ENCODE measurements around the gene OR10J4. TPM values are rescaled to one million over a fixed set of nuclear protein-coding genes. Genes with fewer than 3 reads are reported as not detected.
"Not testable (repeated sequence)": the region's sequence is repeated elsewhere in the genome, so short reads cannot be mapped to it uniquely, and the experiment has no call there.

Gene OR10J4
- not detected for total RNA-seq
- long read RNA-seq, donor 1: 0 reads
- long read RNA-seq, donor 2: 0 reads

DNA sequence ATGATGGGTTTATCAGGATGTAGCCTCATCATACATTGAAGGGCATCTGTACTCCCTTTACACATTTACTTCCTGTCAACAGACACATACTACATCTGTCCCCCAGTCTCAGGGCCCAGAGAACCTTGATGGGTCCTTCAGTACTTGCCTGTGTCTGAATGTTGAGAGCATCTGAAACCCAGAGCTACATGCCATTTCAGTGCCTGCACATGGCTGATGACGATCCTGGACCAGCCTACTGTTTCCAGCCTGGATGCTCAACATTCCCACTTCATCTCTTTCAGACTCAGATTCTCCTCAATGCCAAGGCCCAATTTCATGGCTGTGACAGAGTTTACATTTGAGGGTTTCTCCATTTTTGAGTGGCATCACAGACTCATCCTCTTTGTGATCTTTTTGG, at the start of gene OR10J4:
OR10J4 (plus strand) TSS at position 301 of the 400 bp plus-strand sequence.
- intact Hi-C loops (cut with DNase I): no loop called here
- DNase-seq (ENCODE audit: low spot score): no peak

DNA sequence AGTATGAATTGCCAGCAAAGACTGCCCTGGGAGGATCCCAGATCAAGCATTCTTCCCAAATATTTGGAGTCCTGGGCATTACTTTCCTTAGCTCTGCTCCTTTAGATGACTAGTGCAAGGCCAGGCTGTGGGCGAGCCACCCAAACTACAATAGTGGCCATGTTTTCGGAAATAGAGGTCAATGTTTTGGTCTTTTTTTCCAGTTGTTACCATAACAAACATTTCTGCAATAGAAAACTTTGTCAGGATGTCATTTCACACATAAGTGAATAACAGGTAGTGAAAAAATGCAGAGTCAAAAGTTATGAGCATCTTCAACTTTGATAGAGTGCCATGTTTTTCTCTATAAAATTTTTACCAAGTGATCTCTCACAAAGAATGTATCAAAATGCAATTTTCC, 25.2 kb upstream of the OR10J4 start:
- intact Hi-C loops (cut with DNase I): no loop called here
- DNase-seq (ENCODE audit: low spot score): no peak

DNA sequence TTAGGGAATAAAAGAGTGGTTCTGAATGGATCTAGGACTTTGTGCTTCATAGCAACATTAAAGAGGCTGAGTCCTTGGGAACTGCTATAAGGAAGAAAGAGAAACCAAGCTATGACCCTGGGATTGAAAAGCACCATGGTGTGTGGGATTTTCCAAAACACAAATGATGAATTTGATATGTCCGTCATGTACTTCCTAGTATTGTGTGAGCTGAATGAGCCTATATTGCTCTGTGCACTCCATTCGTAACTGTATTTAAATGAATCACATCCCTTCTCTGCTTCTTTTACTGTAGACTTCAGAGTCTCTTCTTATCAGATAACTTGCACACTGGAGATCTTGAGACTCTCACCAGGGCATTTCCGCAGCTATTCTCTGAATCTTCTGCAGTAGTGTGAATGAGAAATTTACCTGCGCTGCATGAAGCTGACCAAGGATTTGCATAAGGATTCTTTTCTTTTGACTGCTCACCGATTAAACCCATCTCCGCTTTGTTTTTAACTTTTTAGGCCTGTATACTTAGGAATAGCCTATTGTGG, 23.1 kb upstream of the OR10J4 start:
- intact Hi-C loops (cut with DNase I): no loop called here
- DNase-seq (ENCODE audit: low spot score): no peak

DNA sequence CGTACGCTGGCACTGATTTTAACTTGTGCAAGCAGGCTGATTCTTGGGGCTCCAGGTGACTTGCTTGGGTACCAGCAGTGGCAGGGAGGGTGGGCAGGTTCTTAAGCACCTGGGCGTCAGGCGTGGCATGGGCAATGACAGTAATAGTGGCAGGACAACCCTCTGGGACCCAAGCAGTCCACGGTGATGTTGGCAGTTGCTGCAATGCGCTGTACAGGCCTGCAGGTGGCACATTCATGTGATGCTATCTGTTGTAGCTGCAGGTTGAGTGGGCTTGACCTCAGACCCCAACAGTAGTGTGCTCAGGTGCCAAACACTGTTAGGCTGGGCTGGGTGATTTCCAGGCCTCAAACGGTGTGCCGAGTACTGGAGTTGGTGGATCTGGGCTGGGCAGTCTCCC, 10.2 kb upstream of the OR10J4 start:
- peak; percentile 36 for DNase-seq (ENCODE audit: low spot score)
- intact Hi-C loops (cut with DNase I): no loop called here

DNA sequence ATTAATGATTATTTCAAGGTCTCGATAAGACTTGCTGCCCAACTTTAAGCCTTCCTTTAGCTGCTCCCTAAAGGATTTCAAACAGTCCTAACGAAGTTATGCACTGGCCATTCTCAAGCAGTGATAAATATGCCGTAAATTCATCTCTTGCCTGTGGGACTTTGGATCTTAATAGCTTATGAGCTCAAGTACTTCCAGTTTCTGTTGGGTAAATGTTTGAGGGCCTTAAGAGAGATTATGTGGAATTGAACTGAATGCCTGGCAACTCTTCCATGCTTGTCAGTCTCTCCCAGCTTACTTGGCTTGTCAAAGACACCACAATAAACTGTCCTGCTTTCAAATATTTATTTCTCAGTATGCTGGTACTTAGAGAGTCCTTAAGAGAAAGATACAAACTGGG, 3.5 kb upstream of the OR10J4 start:
- no peak for DNase-seq (ENCODE audit: low spot score)
- intact Hi-C loops (cut with DNase I): no loop called here

DNA sequence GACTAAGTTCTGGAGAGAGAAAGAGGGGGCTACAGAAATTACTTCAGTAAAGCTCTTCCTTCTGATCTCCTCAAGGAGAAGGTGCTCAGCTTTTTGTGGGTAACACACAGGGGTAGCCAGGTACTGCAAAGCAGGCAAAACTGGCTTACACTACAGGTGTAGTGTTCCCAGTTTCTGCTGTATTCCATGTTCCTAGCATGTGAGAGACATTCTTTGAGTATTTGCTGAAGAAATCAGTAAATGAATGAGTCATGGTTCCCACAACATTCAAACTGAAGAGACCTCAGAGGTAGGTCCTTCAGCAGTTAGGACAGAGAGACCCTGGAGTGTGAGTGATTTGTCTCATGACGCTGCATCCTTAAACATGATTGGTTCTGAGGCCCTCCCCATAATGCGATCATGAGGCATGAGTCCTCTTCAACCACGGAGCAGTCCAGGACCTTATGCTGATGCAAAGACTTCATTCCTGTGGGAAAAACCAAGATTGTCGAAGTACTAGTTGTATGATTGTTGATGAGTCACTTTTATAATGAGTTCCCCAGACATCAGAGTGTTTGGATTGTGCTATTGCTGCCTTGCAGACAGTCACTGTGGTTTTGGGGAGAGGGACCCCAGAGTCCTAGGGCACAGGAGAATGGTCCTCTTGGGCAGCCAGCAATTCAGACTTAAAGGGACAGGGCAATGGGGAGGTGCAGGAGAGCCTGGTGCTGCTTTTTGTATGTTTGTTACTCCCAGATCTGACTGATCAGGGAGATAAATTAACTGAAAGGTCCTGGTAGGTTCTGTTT, 2.7 kb upstream of the OR10J4 start:
- intact Hi-C loops (cut with DNase I): no loop called here
- DNase-seq (ENCODE audit: low spot score): no peak

DNA sequence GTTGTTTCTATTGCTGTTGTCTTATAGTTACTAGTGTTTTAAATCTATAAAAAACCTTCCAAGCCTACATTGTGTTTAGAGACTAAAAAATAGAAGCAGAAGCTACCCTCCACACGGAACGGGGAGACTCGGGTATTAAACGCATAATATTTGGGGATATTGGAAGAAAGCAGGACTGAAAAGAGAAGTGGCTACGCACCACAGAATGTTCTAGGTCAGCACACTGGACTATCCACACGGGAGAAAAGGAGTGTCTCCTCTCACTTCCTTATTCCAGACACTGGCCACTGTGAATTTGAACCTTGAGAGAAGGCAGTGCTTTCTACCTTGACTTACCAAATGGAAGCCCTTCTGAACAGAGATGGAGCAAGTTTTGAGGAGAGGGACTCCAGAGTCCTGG, 1.0 kb upstream of the OR10J4 start:
- no peak for DNase-seq (ENCODE audit: low spot score)
- intact Hi-C loops (cut with DNase I): no loop called here

DNA sequence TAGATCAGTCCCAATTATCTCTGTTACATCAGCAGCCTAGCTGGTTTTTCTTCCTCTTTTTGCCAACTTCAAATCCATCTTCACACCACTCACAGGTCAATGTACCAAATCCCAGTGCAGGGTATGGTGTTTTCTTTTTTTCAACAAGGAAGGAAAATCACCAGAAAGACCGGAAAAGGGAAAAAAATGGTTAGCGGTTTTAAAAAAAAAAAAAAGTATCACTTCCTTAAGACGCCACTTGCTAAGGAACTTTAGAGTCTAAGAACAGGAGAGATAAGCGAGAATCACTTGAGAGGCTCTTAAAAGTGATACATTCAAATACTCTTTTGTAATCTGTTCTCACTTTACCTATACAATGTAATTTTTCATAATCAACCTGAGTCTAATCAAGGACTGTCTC, 4.5 kb downstream of the OR10J4 start:
- intact Hi-C loops (cut with DNase I): no loop called here
- DNase-seq (ENCODE audit: low spot score): no peak

DNA sequence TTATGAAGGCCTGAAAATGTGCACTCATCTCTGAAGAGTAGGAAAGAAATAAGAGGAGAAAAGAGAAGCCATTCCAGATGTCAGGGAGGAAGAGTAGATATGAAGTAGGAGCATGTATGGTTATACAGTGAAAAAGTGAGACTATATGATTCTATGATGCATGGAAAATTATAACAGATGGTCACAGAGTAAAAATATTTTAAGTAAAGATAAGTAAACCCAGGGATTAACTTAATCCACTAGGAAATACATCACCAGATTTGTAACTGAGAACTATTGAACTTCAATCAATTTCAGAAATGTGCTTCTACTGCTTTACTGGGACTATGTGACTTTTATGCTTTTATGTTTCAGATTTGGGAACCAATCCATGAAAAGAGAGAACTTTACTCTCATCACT, 7.4 kb downstream of the OR10J4 start, which contains the start of gene OR10J1:
OR10J1 (plus strand) TSS at position 301 of the 400 bp plus-strand sequence; CDS start at position 371, 70 bp downstream.
- intact Hi-C loops (cut with DNase I): no loop called here
- no peak for DNase-seq (ENCODE audit: low spot score)

DNA sequence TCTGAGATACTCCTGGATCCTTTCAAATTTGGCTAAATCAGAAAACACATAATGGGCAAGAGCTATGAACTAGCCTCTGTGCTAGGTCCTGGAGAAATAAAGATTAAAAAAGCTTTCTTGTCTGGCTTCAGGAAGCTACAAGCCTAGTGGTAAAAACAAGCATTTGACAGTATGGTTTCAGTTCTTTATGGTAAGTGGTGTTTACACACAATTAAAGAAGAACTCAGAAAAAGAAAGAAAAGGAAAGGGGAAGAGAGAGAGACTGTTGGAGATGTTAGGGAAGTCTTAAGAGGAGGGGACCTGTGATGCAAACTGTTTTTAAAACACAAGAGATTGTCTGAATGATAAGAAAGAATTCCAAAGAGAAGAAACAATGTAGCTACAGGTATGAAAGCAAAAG, 9.4 kb downstream of the OR10J4 start:
- intact Hi-C loops (cut with DNase I): no loop called here

DNA sequence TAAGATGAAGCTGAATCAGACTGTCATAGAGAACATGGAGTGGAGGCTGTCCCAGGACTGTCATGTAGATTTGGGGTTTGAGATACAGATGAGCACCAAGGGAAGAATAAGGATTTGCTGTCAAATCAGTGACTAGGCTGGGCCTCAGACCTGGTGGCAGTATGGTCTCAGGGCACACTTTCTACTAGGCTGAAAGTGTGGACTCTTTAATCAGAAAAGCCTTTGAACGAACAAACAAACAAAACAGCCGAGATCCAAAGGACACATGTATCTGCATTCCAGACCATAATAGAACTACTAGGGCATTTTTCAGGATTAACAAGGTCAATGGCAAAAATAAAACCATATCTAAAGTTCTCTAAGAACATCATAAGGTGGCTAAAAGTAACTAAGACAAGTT, 10.4 kb downstream of the OR10J4 start:
- DNase-seq (ENCODE audit: low spot score): no peak
- intact Hi-C loops (cut with DNase I): no loop called here

More for the DNA sequence above, 9.4 kb downstream of the OR10J4 start:
- no peak for DNase-seq (ENCODE audit: low spot score)

DNA sequence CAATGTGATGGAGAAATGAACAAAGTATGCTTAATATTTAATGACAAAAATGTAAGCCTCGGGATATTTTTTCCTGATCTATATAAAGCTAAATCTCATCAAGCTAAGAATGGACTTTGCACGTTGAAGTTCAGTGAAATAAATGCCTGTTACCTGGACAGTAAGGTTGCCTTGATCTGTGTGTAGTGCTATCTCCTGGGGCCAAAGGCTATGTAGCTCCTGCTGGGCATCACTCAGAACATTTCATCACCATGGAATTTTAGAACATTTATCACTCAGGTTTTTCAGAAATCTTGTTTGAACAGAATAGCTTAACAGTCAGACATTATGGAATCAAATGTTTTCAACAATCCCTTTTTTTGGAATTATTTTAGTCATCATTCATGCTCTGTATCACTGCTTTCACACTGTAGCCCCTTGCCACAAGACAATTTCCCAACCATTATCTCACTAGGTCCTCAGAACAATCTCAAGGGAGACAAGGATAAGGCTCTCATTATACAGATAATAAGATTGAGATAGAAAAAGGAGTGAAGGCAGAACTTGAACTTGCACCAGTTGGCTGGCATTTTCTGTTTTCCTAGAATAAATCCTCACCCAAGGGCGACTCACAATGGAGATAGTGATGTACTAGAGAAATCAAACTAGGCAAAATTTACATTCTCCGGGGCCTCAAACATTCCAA, 11.2 kb downstream of the OR10J4 start:
- intact Hi-C loops (cut with DNase I): no loop called here
- no peak for DNase-seq (ENCODE audit: low spot score)

DNA sequence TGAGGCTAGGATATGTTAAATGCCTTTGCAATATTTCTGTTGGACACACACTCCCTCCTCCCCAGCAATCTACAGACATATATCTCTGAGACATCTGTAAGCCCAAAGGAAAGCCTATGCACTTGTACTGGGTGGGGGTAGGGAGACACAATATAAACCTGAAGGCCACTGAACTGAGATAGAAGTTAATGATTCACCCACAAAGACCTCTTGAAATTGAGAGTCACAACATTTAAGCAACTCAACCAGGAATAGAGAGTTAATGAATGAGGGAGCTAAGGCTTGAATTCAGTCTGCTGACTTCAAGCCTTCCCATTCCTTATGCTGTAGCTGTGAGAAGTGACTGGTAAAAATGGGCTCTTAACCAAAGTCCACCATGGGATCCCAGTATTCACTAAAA, 12.5 kb downstream of the OR10J4 start:
- no peak for DNase-seq (ENCODE audit: low spot score)
- intact Hi-C loops (cut with DNase I): no loop called here

DNA sequence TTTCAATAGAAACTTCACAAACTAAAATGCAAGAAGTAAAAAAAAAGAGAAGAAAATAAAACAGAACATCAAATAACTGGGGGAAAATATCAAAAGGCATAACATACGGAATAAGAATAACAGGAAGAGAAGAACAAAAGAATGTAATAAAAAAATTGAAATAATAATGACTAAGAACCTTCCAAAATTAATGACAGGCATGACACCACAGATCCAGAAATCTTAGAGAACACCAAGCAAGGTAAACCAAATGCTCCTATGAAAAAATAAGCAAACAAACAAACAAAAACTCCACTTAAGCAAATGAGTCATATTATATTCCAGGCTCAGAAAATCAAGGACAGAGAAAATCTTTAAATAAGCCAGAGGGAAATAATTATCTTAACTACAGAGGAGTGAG, 16.2 kb downstream of the OR10J4 start:
- no peak for DNase-seq (ENCODE audit: low spot score)
- intact Hi-C loops (cut with DNase I): no loop called here

DNA sequence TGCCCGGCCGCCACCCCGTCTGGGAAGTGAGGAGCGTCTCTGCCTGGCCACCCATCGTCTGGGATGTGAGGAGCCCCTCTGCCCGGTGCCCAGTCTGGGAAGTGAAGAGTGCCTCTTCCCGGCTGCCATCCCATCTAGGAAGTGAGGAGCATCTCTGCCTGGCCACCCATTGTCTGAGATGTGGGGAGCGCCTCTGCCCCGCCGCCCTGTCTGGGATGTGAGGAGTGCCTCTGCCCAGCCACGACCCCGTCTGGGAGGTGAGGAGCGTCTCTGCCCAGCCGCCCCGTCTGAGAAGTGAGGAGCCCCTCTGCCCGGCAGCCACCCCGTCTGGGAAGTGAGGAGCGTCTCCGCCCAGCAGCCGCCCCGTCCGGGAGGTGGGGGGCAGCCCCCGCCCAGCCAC, 17.6 kb downstream of the OR10J4 start:
- DNase-seq (ENCODE audit: low spot score); intact Hi-C loops (cut with DNase I): not testable (repeated sequence)

DNA sequence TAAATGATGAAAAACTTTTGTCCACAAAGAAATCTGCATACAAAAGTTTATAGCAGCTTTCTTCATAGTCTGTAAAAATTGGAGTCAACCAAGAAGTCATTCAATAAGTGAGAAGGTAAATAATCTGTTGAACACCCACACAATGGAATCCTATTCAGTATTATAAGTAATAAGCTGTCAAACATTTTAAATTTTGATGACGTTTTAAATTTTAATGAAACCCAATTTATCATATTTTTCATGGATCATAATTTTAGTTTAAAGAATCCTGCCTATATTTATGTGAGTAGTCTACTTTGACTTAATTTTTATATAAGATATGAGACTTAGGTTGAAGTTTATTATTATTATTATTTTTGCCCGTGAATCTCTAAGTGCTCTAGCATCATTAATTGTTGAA, 27.5 kb downstream of the OR10J4 start:
- DNase-seq (ENCODE audit: low spot score): no peak
- intact Hi-C loops (cut with DNase I): no loop called here

DNA sequence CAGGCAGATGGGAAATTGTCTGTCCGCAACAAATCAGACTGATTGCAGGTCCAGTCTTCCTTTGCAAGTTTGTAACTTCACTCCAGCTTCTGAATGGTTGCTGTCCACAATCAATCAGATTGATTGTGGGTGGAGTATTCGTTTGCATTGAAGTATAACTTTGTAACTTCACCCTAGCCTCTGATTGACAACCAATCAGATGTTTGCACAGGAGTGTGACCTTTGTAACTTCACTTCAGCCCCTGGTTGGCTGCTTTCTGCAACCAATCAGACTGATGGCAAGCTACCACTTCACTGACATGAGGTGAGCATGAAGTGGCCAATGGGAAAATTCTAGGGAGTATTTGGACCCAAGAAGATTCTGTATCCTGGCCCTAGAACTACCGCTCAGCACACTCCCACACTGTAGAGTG, 33.2 kb downstream of the OR10J4 start:
- intact Hi-C loops (cut with DNase I): no loop called here
- DNase-seq (ENCODE audit: low spot score): no peak

DNA sequence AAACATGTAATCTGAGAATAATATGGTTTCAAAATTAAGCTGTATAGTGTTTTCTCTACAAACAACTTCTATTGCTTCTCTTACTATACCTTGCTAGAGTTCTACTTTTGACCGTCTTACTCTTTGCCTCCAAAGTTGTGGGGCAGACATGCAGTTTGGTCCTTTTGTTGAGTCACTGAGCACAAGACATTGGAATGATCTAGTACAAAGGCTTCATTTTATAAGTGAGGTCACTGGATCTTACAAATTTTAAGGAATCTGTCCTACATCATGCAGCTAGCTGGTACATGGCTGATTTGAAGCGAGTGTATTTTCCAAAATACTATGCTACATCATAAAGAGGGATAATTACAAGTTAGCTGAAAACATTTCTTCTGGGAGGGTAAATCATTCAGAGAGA, 36.3 kb downstream of the OR10J4 start:
- DNase-seq (ENCODE audit: low spot score): no peak
- intact Hi-C loops (cut with DNase I): no loop called here

DNA sequence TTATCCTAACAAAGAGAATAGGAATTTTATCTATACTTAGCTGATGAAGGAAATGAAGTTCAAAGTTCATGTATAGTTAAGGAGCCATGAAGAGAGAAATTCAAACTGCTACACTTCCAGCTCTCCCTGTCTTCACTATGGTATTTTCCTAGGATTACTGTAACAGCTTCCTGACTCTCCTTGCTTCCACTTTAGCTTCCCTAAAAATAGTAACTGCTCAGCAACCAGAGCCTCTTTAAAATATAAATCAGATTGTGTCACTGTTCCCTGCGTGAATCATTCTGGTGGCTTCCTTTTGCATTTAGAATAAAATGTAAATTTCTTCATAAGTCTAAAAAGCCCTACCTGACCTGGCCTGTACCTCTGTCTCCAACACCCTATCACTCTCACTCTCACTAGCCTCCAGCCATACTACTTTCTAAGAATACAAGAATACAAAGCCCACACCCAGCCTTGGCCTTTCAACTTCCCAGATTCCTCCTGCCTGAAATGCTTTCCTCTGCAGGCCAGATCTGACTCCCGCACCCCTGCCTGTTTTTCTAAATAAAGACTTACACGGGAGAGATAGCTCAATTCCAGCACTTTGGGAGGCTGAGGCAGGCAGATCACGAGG, 38.0 kb downstream of the OR10J4 start:
- intact Hi-C loops (cut with DNase I): no loop called here
- no peak for DNase-seq (ENCODE audit: low spot score)

DNA sequence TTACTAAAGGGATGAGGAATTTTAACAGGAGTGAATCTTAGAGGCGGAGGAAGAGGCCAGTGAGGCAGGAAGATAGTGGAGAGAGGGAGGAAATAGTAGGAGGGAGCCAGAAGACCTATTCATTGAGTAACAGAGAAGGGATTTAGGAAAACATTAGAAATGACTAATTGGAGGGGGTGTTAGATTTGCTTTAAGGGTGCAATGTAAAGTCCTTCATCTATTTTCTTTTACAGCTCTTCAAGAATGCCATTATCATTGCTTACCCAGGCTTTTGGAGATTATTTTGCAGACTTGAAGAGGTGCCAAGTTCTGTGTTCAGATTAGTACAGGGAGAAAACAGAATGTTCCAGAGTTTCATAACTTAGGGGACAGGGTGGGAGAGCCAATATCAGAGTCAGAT, 41.3 kb downstream of the OR10J4 start:
- intact Hi-C loops (cut with DNase I): no loop called here
- no peak for DNase-seq (ENCODE audit: low spot score)

Measured in posterior vena cava (tissue), 2 donors.